Osteoblast (primary cell): ENCODE results near the gene ANKS4B. TPM values are rescaled to one million over a fixed set of nuclear protein-coding genes. Genes with fewer than 3 reads are reported as not detected.

Experiments used
- DNase-seq: peaks from one replicate; pipeline ENCODE4 v3.0.0; 2011; ENCODE audit warnings: low spot score, mixed read lengths; ENCODE audit not compliant: insufficient read length; ENCODE audit errors: missing footprints
- H2AFZ ChIP-seq: 2 replicates; pipeline ENCODE4 v1.6.0; 2011; ENCODE audit warnings: mild to moderate bottlenecking, low read length
- H3K27ac ChIP-seq: 2 replicates; pipeline ENCODE4 v1.5.1; 2011; ENCODE audit warnings: mild to moderate bottlenecking, low read depth, low read length, moderate library complexity
- H3K27me3 ChIP-seq: 2 replicates; pipeline ENCODE4 v1.6.0; 2012; ENCODE audit warnings: mild to moderate bottlenecking, control low read depth, inconsistent platforms, low read length, moderate library complexity; ENCODE audit not compliant: insufficient read depth
- H3K36me3 ChIP-seq: 2 replicates; pipeline ENCODE4 v1.5.1; 2011; ENCODE audit warnings: mild to moderate bottlenecking, low read length, control low read depth, moderate library complexity; ENCODE audit not compliant: insufficient read depth
- H3K4me1 ChIP-seq: 2 replicates; pipeline ENCODE4 v1.5.1; 2011; ENCODE audit warnings: mild to moderate bottlenecking, low read length, control low read depth, moderate library complexity; ENCODE audit not compliant: insufficient read depth
- H3K4me2 ChIP-seq: 2 replicates; pipeline ENCODE4 v1.6.0; 2011; ENCODE audit warnings: mild to moderate bottlenecking, low read length; ENCODE audit not compliant: insufficient read depth
- H3K4me3 ChIP-seq: fragments of 200-600 bp; sonication (generic); 3 replicates; pipeline ENCODE4 v1.5.1; 2012; ENCODE audit warnings: mild to moderate bottlenecking, low read length, inconsistent platforms; ENCODE audit not compliant: insufficient read depth
- H3K79me2 ChIP-seq: 2 replicates; pipeline ENCODE4 v1.6.0; 2012; ENCODE audit warnings: mild to moderate bottlenecking, low read length, control low read depth, inconsistent platforms; ENCODE audit not compliant: insufficient read depth
- H3K9me3 ChIP-seq: 2 replicates; pipeline ENCODE4 v1.5.1; 2011; ENCODE audit warnings: low read depth, low read length, control low read depth
- H4K20me1 ChIP-seq: 2 replicates; pipeline ENCODE4 v1.6.0; 2012; ENCODE audit warnings: mild to moderate bottlenecking, low read length, control low read depth; ENCODE audit not compliant: insufficient read depth
- total RNA-seq: library from RNA; depleted of rRNA; stranded (reverse); fragments of >200 nt; gene quantifications from 2 replicates; pipeline ENCODE4 v1.2.3, GENCODE V29; 2012
- TF ChIP-seq, protein P1 (sequence below): IDR thresholded peaks from 2 replicates; pipeline ENCODE4 v1.5.1; 2011; ENCODE audit warnings: mild to moderate bottlenecking, low read depth, low read length, moderate library complexity; ENCODE audit errors: extremely low read depth

The ANKS4B gene
- total RNA-seq, 1 donor = not detected

DNA sequence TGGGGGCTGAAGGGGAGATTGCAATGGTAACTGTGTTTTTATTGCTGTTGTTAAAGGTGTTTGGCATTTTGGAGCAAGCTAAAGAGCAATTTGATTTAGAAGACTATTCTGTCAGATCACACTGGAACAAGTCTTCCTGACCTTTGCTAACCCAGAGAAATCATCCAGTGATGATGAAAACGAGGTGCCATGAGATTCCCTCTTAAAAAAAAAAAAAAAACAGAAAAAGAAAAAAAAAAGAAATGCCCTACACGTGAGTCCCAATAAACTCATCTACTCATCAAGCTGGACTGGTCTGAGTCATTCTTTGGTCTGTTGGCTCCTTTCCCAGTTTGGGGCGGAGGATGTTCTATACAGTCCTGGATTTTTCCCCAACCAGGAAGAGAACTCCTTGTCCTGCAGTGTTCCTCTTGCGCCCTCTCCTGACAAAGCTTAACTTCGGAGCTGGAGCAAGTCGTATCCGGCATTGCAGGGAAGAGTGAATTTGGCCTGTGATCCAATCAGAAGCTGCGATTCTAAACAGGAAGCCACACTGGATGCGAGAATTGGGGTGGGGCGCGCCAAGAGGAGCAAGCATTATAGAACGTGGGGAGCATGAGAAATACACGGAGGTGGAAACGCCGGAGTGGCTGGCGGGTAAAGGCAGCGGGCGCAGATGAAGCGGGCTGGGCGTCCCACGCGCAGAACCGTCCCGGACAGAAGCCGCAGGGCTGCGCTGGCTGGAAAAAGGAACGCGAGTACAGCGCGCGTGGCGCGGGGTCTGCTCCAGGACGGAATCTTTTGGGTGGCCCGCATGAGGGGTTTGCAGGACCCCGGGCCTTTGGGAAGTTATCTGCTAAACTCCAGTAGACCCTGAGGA is 67.0 kb downstream of the ANKS4B start:
- peak overlapping the region; percentile 97 for H3K4me2 ChIP-seq
- peaks cover 59% of the 10 kb centered on the region for H3K79me2 ChIP-seq
- H3K4me3 ChIP-seq = peak overlapping the region; percentile 83
- H2AFZ ChIP-seq = peak overlapping the region; percentile 93
- H4K20me1 ChIP-seq = no peaks in the 10 kb centered on the region
- H3K27me3 ChIP-seq = no peaks in the 10 kb centered on the region
- H3K4me1 ChIP-seq = peaks cover 18% of the 10 kb centered on the region
- H3K27ac ChIP-seq = no peak overlapping the region
- TF ChIP-seq, protein P1, sequence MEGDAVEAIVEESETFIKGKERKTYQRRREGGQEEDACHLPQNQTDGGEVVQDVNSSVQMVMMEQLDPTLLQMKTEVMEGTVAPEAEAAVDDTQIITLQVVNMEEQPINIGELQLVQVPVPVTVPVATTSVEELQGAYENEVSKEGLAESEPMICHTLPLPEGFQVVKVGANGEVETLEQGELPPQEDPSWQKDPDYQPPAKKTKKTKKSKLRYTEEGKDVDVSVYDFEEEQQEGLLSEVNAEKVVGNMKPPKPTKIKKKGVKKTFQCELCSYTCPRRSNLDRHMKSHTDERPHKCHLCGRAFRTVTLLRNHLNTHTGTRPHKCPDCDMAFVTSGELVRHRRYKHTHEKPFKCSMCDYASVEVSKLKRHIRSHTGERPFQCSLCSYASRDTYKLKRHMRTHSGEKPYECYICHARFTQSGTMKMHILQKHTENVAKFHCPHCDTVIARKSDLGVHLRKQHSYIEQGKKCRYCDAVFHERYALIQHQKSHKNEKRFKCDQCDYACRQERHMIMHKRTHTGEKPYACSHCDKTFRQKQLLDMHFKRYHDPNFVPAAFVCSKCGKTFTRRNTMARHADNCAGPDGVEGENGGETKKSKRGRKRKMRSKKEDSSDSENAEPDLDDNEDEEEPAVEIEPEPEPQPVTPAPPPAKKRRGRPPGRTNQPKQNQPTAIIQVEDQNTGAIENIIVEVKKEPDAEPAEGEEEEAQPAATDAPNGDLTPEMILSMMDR = peak; percentile 99
- H3K9me3 ChIP-seq = no peaks in the 10 kb centered on the region
- DNase-seq = peak; percentile 97
- H3K36me3 ChIP-seq = no peaks in the 10 kb centered on the region

DNA sequence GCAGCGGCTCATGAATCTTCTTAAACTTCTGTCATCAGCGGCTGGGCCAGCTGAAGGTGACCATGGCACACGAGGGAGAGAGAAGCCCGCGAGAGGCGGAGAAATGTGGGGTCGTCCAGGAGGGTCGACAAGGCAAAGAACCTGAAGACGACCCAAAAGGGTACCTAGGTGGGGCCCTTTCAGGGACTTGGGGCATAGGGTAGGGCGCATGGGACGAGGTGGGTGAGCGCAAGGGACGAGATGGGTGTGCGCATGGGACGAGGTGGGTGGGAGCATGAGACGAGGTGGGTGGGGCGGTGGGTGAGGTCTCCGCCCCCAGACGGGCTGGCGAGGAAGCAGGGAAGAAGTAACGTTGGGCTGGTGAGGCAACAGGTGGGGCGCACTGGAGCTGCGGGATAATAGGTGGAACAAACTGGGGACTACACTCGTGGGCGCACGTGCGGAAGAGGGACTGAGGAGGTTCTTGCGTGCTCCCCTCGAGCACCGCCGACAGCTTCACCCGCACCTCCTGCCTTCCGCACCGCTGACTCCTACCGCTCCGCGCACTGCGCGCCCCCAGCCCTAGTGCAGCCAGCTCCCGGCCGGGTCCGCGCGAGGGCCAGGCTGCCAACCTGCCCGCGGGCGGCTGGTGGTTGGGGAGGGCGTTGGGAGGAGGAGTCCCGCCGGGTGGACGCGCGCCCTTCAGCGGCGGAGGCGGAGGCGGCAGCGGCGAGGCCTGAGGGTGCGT is 67.8 kb downstream of the ANKS4B start:
- no peaks in the 10 kb centered on the region for H3K27me3 ChIP-seq
- H3K27ac ChIP-seq = peak overlapping the region; percentile 58

DNA sequence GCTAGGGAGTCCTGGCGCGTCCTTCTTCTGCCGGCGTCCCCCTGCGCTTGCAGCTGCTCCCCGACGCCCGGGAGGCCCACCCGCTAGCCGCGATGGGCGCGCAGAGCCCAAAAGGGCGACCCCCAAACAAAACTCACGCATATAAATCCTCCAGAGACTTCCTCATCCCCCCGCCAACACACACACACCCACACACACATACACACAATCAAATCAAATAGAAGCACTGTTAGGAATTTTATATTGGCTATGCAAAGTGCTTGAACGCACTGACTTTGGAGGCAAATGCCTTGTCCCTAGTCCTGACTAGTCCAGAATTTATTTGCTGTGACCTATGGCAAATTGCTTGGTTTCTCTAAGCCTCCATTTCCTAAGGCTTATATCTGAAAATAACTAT is 68.4 kb downstream of the ANKS4B start:
- DNase-seq = no peak
- Histone ChIP-seq H3K36me3 (no peaks in the 10 kb centered on the region), H3K27ac (peak overlapping the region; percentile 58), H3K4me3 (peak overlapping the region; percentile 83), H4K20me1 (no peaks in the 10 kb centered on the region), H3K27me3 (no peaks in the 10 kb centered on the region), H2AFZ (peak overlapping the region; percentile 93), H3K79me2 (peaks cover 55% of the 10 kb centered on the region), H3K4me2 (peak overlapping the region; percentile 97), H3K9me3 (no peaks in the 10 kb centered on the region), H3K4me1 (peaks cover 15% of the 10 kb centered on the region)
- TF ChIP-seq, protein P1 = no peak

More for the DNA sequence above, 67.8 kb downstream of the ANKS4B start:
- peaks cover 58% of the 10 kb centered on the region for H3K79me2 ChIP-seq
- H3K9me3 ChIP-seq = no peaks in the 10 kb centered on the region
- peak overlapping the region; percentile 83 for H3K4me3 ChIP-seq
- H3K4me1 ChIP-seq = peaks cover 16% of the 10 kb centered on the region
- peak; percentile 88 for DNase-seq
- peak overlapping the region; percentile 97 for H3K4me2 ChIP-seq
- TF ChIP-seq, protein P1 = no peak
- no peaks in the 10 kb centered on the region for H4K20me1 ChIP-seq
- no peaks in the 10 kb centered on the region for H3K36me3 ChIP-seq
- peak overlapping the region; percentile 93 for H2AFZ ChIP-seq

DNA sequence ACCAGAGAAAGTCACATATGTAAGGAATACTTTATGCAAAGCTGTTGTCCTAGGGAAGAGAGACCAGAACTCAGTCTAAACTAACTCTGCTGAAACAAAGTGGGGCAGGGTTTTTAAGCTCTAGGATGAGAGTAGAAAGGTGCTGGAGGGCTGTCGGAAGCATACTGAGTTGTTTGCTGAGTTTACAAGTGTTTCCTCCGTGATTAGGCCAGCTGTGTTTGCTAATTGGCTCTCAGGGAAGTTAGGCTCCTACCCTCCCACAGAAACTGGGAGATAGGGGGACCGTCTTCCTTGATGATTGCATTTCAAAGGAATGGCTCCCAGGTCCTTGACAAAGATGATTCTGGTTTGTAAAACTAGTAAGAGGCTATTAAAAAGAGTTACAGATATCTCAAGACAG is 69.0 kb downstream of the ANKS4B start:
- Histone ChIP-seq H3K4me3 (peak overlapping the region; percentile 83), H3K9me3 (no peaks in the 10 kb centered on the region), H3K4me1 (peaks cover 15% of the 10 kb centered on the region), H3K4me2 (peak overlapping the region; percentile 97), H3K27me3 (no peaks in the 10 kb centered on the region), H2AFZ (peak overlapping the region; percentile 93), H3K79me2 (peaks cover 50% of the 10 kb centered on the region), H4K20me1 (no peaks in the 10 kb centered on the region), H3K27ac (peak overlapping the region; percentile 58), H3K36me3 (no peaks in the 10 kb centered on the region)
- DNase-seq = peak; percentile 68
- TF ChIP-seq, protein P1 = no peak
